Cardiac muscle cell (in vitro differentiated cells and primary cell): ENCODE measurements around the gene PNKD. TPM values are rescaled to one million over a fixed set of nuclear protein-coding genes. Genes with fewer than 3 reads are reported as not detected.

Experiments
- DNase-seq, 2 donors: peaks; one replicate each; pipeline versions ENCODE4 v3.0.0 to v3.0.0-alpha.2; 2010 to 2017; ENCODE audit warnings: low read depth in 1 of 2, low spot score in 1 of 2
- H3K27ac ChIP-seq: fragments of 200-600 bp; sonication (generic); 2 replicates; pipeline ENCODE4 v1.5.1; 2016
- H3K27me3 ChIP-seq: fragments of 200-600 bp; sonication (generic); 2 replicates; pipeline ENCODE4 v1.6.0; 2016; ENCODE audit warnings: control low read depth
- H3K36me3 ChIP-seq: fragments of 200-600 bp; sonication (generic); 2 replicates; pipeline ENCODE4 v1.5.1; 2016; ENCODE audit warnings: control low read depth
- H3K4me1 ChIP-seq: fragments of 200-600 bp; sonication (generic); 2 replicates; pipeline ENCODE4 v1.8.1; 2017; ENCODE audit warnings: low read depth, mild to moderate bottlenecking, mixed run types
- H3K4me3 ChIP-seq: fragments of 200-600 bp; sonication (generic); 2 replicates; pipeline ENCODE4 v1.5.1; 2016; ENCODE audit warnings: mild to moderate bottlenecking
- H3K9me3 ChIP-seq: fragments of 200-600 bp; sonication (generic); 2 replicates; pipeline ENCODE4 v1.5.1; 2017; ENCODE audit warnings: low read depth, mild to moderate bottlenecking, control low read depth
- polyA plus RNA-seq: library from polyadenylated mRNA; unstranded; fragments of >200 nt; fragmentation: Nextera tagmentation; extraction: Ambion mirVana; gene quantifications from 2 replicates; pipeline ENCODE4 v1.2.1, GENCODE V29; 2016
- total RNA-seq: library from RNA; depleted of rRNA; stranded (reverse); fragments of >200 nt; gene quantifications from 2 replicates; pipeline ENCODE4 v1.2.3, GENCODE V29; 2016
- TF ChIP-seq, protein P1 (sequence below): IDR thresholded peaks from 2 replicates; pipeline ENCODE4 v1.5.1; 2012; ENCODE audit warnings: low read depth, mild to moderate bottlenecking, low read length

Gene PNKD
- total and polyA plus RNA-seq, 2 experiments from 2014 or later = 103 to 287 TPM

DNA sequence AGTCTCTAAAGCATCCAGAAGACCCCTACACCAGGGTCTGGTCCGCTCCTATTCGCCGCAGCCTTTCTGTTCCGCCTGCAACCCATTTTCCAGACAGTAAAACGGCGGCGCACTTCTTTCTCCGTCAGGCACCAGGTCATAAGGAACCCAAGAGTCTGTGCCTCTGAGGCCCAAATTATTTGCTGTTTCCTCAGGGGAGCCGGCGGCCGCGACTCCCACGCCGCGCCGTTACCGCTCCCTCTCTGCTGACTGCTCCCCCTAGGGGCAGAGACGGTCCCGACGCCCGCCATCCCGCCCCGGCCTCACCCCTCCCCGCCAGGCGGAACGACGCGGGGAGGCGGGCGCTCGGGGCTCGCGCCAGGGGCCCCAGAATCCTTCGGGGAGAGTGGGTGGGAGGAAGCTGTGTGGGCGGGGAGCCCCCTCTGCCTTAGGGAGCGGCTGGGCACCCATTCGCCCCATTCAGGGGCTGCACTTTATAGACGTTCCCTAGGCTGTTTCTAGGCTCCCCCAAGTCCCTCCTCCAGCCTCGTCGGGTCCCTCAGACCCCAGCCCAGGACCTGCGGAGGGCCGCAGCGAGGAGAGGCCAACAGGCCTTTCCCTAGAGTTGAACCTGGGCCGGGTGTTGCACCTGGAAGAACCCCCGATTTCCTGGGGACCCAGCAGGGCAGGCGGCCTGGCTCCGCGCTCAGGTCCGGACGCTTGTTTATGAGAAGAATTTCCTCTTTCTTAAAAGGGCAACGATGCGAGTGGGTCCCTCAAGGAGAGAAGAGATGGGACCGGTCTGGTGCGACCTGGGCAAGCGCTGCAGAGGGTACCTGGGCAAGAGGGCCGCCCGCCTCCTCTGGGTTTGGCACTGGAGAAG, 125.7 kb downstream of the PNKD start:
- H3K27me3 ChIP-seq = no peaks in the 10 kb centered on the region
- H3K4me1 ChIP-seq = no peaks in the 10 kb centered on the region
- no peaks in the 10 kb centered on the region for H3K9me3 ChIP-seq
- peak overlapping the region; percentile 95 for H3K4me3 ChIP-seq
- DNase-seq = peak; percentile 97 to 99
- TF ChIP-seq, protein P1, sequence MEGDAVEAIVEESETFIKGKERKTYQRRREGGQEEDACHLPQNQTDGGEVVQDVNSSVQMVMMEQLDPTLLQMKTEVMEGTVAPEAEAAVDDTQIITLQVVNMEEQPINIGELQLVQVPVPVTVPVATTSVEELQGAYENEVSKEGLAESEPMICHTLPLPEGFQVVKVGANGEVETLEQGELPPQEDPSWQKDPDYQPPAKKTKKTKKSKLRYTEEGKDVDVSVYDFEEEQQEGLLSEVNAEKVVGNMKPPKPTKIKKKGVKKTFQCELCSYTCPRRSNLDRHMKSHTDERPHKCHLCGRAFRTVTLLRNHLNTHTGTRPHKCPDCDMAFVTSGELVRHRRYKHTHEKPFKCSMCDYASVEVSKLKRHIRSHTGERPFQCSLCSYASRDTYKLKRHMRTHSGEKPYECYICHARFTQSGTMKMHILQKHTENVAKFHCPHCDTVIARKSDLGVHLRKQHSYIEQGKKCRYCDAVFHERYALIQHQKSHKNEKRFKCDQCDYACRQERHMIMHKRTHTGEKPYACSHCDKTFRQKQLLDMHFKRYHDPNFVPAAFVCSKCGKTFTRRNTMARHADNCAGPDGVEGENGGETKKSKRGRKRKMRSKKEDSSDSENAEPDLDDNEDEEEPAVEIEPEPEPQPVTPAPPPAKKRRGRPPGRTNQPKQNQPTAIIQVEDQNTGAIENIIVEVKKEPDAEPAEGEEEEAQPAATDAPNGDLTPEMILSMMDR = peak; percentile 79
- no peaks in the 10 kb centered on the region for H3K36me3 ChIP-seq
- H3K27ac ChIP-seq = peak overlapping the region; percentile 99

Other genes starting within 250 kb of the PNKD start
- gene RUFY4, start 201.3 kb upstream of the PNKD start, total RNA-seq = not detected in 2 replicates
- not detected in 2 replicates for gene RUFY4, start 201.3 kb upstream of the PNKD start, polyA plus RNA-seq
- 0.04 and 0.09 TPM in 2 replicates for gene CXCR2, start 144.5 kb upstream of the PNKD start, total RNA-seq
- 0.30 and 0.57 TPM in 2 replicates for gene CXCR2, start 144.5 kb upstream of the PNKD start, polyA plus RNA-seq
- not detected in 2 replicates for gene CXCR1, start 103.6 kb upstream of the PNKD start, total RNA-seq
- not detected in 2 replicates for gene CXCR1, start 103.6 kb upstream of the PNKD start, polyA plus RNA-seq
- 223 and 250 TPM in 2 replicates for gene ARPC2, start 53.3 kb upstream of the PNKD start, total RNA-seq
- gene ARPC2, start 53.3 kb upstream of the PNKD start, polyA plus RNA-seq = 379 and 442 TPM in 2 replicates
- 2.4 and 4.4 TPM in 2 replicates for gene GPBAR1, start 9.5 kb upstream of the PNKD start, total RNA-seq
- 2.9 and 7.9 TPM in 2 replicates for gene GPBAR1, start 9.5 kb upstream of the PNKD start, polyA plus RNA-seq
- 269 and 315 TPM in 2 replicates for gene AAMP, start 382 bp upstream of the PNKD start, total RNA-seq
- 273 and 276 TPM in 2 replicates for gene AAMP, start 382 bp upstream of the PNKD start, polyA plus RNA-seq
- gene TMBIM1, start 22.0 kb downstream of the PNKD start, total RNA-seq = 15.5 and 25.9 TPM in 2 replicates
- 18.8 and 41.2 TPM in 2 replicates for gene TMBIM1, start 22.0 kb downstream of the PNKD start, polyA plus RNA-seq
- 2.0 and 5.5 TPM in 2 replicates for gene CATIP, start 86.3 kb downstream of the PNKD start, total RNA-seq
- gene CATIP, start 86.3 kb downstream of the PNKD start, polyA plus RNA-seq = 1.2 and 5.0 TPM in 2 replicates
- gene SLC11A1, start 111.8 kb downstream of the PNKD start, total RNA-seq = 0.25 and 0.63 TPM in 2 replicates
- gene SLC11A1, start 111.8 kb downstream of the PNKD start, polyA plus RNA-seq = 0.81 and 1.1 TPM in 2 replicates
- gene CTDSP1, start 129.3 kb downstream of the PNKD start, total RNA-seq = 147 and 179 TPM in 2 replicates
- gene CTDSP1, start 129.3 kb downstream of the PNKD start, polyA plus RNA-seq = 22.6 and 35.5 TPM in 2 replicates
- gene VIL1, start 148.6 kb downstream of the PNKD start, total RNA-seq = 0.63 and 1.1 TPM in 2 replicates
- gene VIL1, start 148.6 kb downstream of the PNKD start, polyA plus RNA-seq = 0.52 and 0.65 TPM in 2 replicates